ENCODE data around the gene HS6ST2. TPM values are rescaled to one million over a fixed set of nuclear protein-coding genes. Genes with fewer than 3 reads are reported as not detected.

The HS6ST2 gene
- total RNA-seq, 5 donors from 2014 or later (not counting 1 experiment from before 2014, with no cell fraction given) = not detected

- H3K27me3 Mint-ChIP-seq = peaks cover 0 to 32% of the 10 kb centered on the region in 2 donors
- H3K4me1 ChIP-seq (ENCODE audit: control insufficient read depth in 1 of 2, extremely low read depth in 1 of 2, insufficient read depth in 2 of 2, low read length in 2 of 2) = peaks cover 9 to 15% of the 10 kb centered on the region in 2 experiments
- H3K4me3 ChIP-seq (ENCODE audit: control insufficient read depth in 1 of 2, extremely low read depth in 1 of 2, low read length in 1 of 2) = no peak overlapping the region
- no peak for DNase-seq
- H3K27ac ChIP-seq (ENCODE audit: low read length) = no peak overlapping the region
- no peaks in the 10 kb centered on the region for H3K9me3 Mint-ChIP-seq
- H3K36me3 ChIP-seq (ENCODE audit: control insufficient read depth in 2 of 2, extremely low read depth in 1 of 2, insufficient read depth in 1 of 2, low read length in 1 of 2) = no peaks in the 10 kb centered on the region
- WGBS (ENCODE audit: insufficient coverage) = no CpG with 5 or more reads among the region's 3 CpGs
- POLR2A ChIA-PET = interaction anchor here in 1 of 2 donors (0.6 kb wide), 1 partner anchor 653 kb away, joined by 5 read pairs; no protein-coding TSS in a partner anchor
- no peak for ATAC-seq (replicated peaks in 1 of 4)
- no peak overlapping the region for H3K4me3 Mint-ChIP-seq
- no peak overlapping the region for H3K27ac Mint-ChIP-seq
- no peaks in the 10 kb centered on the region for H3K9me3 ChIP-seq
- no peaks in the 10 kb centered on the region for H3K36me3 Mint-ChIP-seq
- CTCF ChIA-PET = interaction anchor here (0.6 to 0.8 kb wide), 3 partner anchors 17 to 1460 kb away, joined by 3 to 5 read pairs (median 4); no protein-coding TSS in a partner anchor
- peaks cover 21 to 31% (median 22%) of the 10 kb centered on the region in 3 donors for H3K4me1 Mint-ChIP-seq
- no peaks in the 10 kb centered on the region for H3K27me3 ChIP-seq (replicated peaks in 1 of 2; ENCODE audit: control insufficient read depth in 2 of 2, extremely low read depth in 1 of 2, insufficient read depth in 2 of 2, low read length in 1 of 2)
Measured at GRCh38 chrX:132740316-132741123, 217.9 kb downstream of the HS6ST2 start.

GRCh38 chrX:132738951-132739350 lies 219.5 kb downstream of the HS6ST2 start:
- no peaks in the 10 kb centered on the region for H3K9me3 Mint-ChIP-seq
- CTCF ChIA-PET = interaction anchor here in 1 of 2 donors (0.7 kb wide), 1 partner anchor 306 kb away, joined by 5 read pairs; no protein-coding TSS in a partner anchor
- no peaks in the 10 kb centered on the region for H3K9me3 ChIP-seq
- H3K4me1 ChIP-seq (ENCODE audit: control insufficient read depth in 1 of 2, extremely low read depth in 1 of 2, insufficient read depth in 2 of 2, low read length in 2 of 2) = peaks cover 9 to 15% of the 10 kb centered on the region in 2 experiments
- no peak for DNase-seq
- no peak overlapping the region for H3K27ac Mint-ChIP-seq
- ATAC-seq (replicated peaks in 1 of 4) = no peak
- no peak overlapping the region for H3K27ac ChIP-seq (ENCODE audit: low read length)
- POLR2A ChIA-PET = no interaction called here
- no peaks in the 10 kb centered on the region for H3K27me3 ChIP-seq (replicated peaks in 1 of 2; ENCODE audit: control insufficient read depth in 2 of 2, extremely low read depth in 1 of 2, insufficient read depth in 2 of 2, low read length in 1 of 2)
- H3K36me3 Mint-ChIP-seq = no peaks in the 10 kb centered on the region
- H3K27me3 Mint-ChIP-seq = peaks cover 0 to 30% of the 10 kb centered on the region in 2 donors
- no peaks in the 10 kb centered on the region for H3K36me3 ChIP-seq (ENCODE audit: control insufficient read depth in 2 of 2, extremely low read depth in 1 of 2, insufficient read depth in 1 of 2, low read length in 1 of 2)
- no CpG with 5 or more reads among the region's 6 CpGs for WGBS (ENCODE audit: insufficient coverage)
- H3K4me1 Mint-ChIP-seq = peaks cover 21 to 31% (median 22%) of the 10 kb centered on the region in 3 donors
- no peak overlapping the region for H3K4me3 ChIP-seq (ENCODE audit: control insufficient read depth in 1 of 2, extremely low read depth in 1 of 2, low read length in 1 of 2)
- no peak overlapping the region for H3K4me3 Mint-ChIP-seq

GRCh38 chrX:132737743-132738142 lies 220.7 kb downstream of the HS6ST2 start:
- no peaks in the 10 kb centered on the region for H3K36me3 ChIP-seq (ENCODE audit: control insufficient read depth in 2 of 2, extremely low read depth in 1 of 2, insufficient read depth in 1 of 2, low read length in 1 of 2)
- no peaks in the 10 kb centered on the region for H3K27me3 ChIP-seq (replicated peaks in 1 of 2; ENCODE audit: control insufficient read depth in 2 of 2, extremely low read depth in 1 of 2, insufficient read depth in 2 of 2, low read length in 1 of 2)
- peak; percentile 34 to 78 (median 58) for ATAC-seq (replicated peaks in 1 of 4)
- Mint-ChIP-seq H3K27me3 (peaks cover 0 to 30% of the 10 kb centered on the region in 2 donors), H3K27ac (no peak overlapping the region), H3K9me3 (no peaks in the 10 kb centered on the region), H3K4me1 (peaks cover 21 to 28% (median 22%) of the 10 kb centered on the region in 3 donors), H3K4me3 (no peak overlapping the region), H3K36me3 (no peaks in the 10 kb centered on the region)
- H3K27ac ChIP-seq (ENCODE audit: low read length) = no peak overlapping the region
- no peaks in the 10 kb centered on the region for H3K9me3 ChIP-seq
- ChIA-PET CTCF (interaction anchor here in 1 of 2 donors (0.6 kb wide), 1 partner anchor 48 kb away, joined by 3 read pairs; no protein-coding TSS in a partner anchor), POLR2A (no interaction called here)
- H3K4me3 ChIP-seq (ENCODE audit: control insufficient read depth in 1 of 2, extremely low read depth in 1 of 2, low read length in 1 of 2) = no peak overlapping the region
- WGBS (ENCODE audit: insufficient coverage) = 10% methylated on average over 2 of the region's 5 CpGs
- H3K4me1 ChIP-seq (ENCODE audit: control insufficient read depth in 1 of 2, extremely low read depth in 1 of 2, insufficient read depth in 2 of 2, low read length in 2 of 2) = peaks cover 9 to 15% of the 10 kb centered on the region in 2 experiments
- peak in 27 of 35 experiments; percentile 0 to 31 (median 4) for DNase-seq

DNA sequence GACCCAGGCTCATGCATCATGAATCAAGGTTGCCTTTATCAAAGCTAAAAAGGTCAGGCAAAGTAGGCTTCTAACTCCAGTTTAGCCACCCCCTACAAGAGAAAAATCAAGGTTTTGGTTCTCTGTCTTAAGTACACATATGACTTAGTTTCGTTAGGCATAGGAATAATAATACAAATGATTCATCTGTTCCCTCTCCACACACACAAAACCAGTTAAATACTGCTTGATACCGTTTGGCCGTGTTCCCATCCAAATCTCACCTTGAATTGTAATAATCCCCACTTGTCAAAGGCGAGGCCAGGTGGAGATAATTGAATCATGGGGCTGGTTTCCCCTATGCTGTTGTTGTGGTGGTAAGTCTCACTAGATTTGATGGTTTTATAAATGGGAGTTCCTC lies 226.2 kb downstream of the HS6ST2 start:
- peaks cover 2% of the 10 kb centered on the region in 2 experiments for H3K4me1 ChIP-seq (ENCODE audit: control insufficient read depth in 1 of 2, extremely low read depth in 1 of 2, insufficient read depth in 2 of 2, low read length in 2 of 2)
- no peak overlapping the region for H3K27ac Mint-ChIP-seq
- H3K27me3 ChIP-seq (replicated peaks in 1 of 2; ENCODE audit: control insufficient read depth in 2 of 2, extremely low read depth in 1 of 2, insufficient read depth in 2 of 2, low read length in 1 of 2) = no peaks in the 10 kb centered on the region
- H3K27me3 Mint-ChIP-seq = peaks cover 0 to 27% of the 10 kb centered on the region in 2 donors
- no peaks in the 10 kb centered on the region for H3K9me3 ChIP-seq
- ATAC-seq (replicated peaks in 1 of 4) (no peak), DNase-seq (no peak)
- H3K27ac ChIP-seq (ENCODE audit: low read length) = no peak overlapping the region
- ChIA-PET CTCF (interaction anchor here in 1 of 2 donors (0.6 kb wide), 1 partner anchor 14 kb away, joined by 3 read pairs; no protein-coding TSS in a partner anchor), POLR2A (no interaction called here)
- no peak overlapping the region for H3K4me3 ChIP-seq (ENCODE audit: control insufficient read depth in 1 of 2, extremely low read depth in 1 of 2, low read length in 1 of 2)
- H3K4me1 Mint-ChIP-seq = peaks cover 3 to 8% (median 4%) of the 10 kb centered on the region in 3 donors
- H3K4me3 Mint-ChIP-seq = no peak overlapping the region
- H3K36me3 ChIP-seq (ENCODE audit: control insufficient read depth in 2 of 2, extremely low read depth in 1 of 2, insufficient read depth in 1 of 2, low read length in 1 of 2) = no peaks in the 10 kb centered on the region
- H3K9me3 Mint-ChIP-seq = no peaks in the 10 kb centered on the region
- no CpG with 5 or more reads among the region's 4 CpGs for WGBS (ENCODE audit: insufficient coverage)
- no peaks in the 10 kb centered on the region for H3K36me3 Mint-ChIP-seq

- no peaks in the 10 kb centered on the region for H3K4me1 ChIP-seq (ENCODE audit: control insufficient read depth in 1 of 2, extremely low read depth in 1 of 2, insufficient read depth in 2 of 2, low read length in 2 of 2)
- H3K36me3 Mint-ChIP-seq = no peaks in the 10 kb centered on the region
- H3K27me3 ChIP-seq (replicated peaks in 1 of 2; ENCODE audit: control insufficient read depth in 2 of 2, extremely low read depth in 1 of 2, insufficient read depth in 2 of 2, low read length in 1 of 2) = no peaks in the 10 kb centered on the region
- ChIA-PET CTCF (no interaction called here), POLR2A (no interaction called here)
- H3K27ac Mint-ChIP-seq = no peak overlapping the region
- no peak for DNase-seq
- no peak overlapping the region for H3K4me3 Mint-ChIP-seq
- H3K4me3 ChIP-seq (ENCODE audit: control insufficient read depth in 1 of 2, extremely low read depth in 1 of 2, low read length in 1 of 2) = no peak overlapping the region
- H3K27me3 Mint-ChIP-seq = peaks cover 0 to 34% of the 10 kb centered on the region in 2 donors
- no peaks in the 10 kb centered on the region for H3K9me3 ChIP-seq
- no peaks in the 10 kb centered on the region for H3K36me3 ChIP-seq (ENCODE audit: control insufficient read depth in 2 of 2, extremely low read depth in 1 of 2, insufficient read depth in 1 of 2, low read length in 1 of 2)
- no peaks in the 10 kb centered on the region for H3K4me1 Mint-ChIP-seq
- no CpG with 5 or more reads among the region's 1 CpG for WGBS (ENCODE audit: insufficient coverage)
- no peaks in the 10 kb centered on the region for H3K9me3 Mint-ChIP-seq
- no peak for ATAC-seq (replicated peaks in 1 of 4)
- no peak overlapping the region for H3K27ac ChIP-seq (ENCODE audit: low read length)
Measured at GRCh38 chrX:132730726-132731125, 227.7 kb downstream of the HS6ST2 start.

DNA sequence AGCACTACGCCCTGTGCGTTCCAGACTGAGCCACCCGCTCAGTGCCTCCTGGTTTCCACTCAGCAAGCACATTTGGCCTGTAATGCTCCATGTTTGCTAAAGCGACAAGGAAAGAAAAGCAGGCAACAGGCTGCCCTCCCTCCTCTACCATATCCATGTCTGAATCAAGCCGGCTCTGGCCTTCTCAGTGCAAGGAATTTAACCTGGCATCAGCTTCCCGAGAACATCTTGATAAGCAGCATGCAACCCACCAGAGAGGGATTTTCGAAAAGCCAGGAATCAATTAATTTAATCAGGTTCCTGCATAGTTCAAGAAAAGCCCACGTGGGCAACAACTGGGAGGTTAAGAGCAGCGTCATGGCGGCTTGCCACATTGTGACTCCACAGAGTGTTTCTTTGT lies 228.2 kb downstream of the HS6ST2 start:
- CTCF ChIA-PET = no interaction called here
- POLR2A ChIA-PET = no interaction called here
- 100% methylated on average over 3 of the region's 10 CpGs for WGBS (ENCODE audit: insufficient coverage)
- Mint-ChIP-seq H3K36me3 (no peaks in the 10 kb centered on the region), H3K4me3 (no peak overlapping the region), H3K27me3 (peaks cover 0 to 34% of the 10 kb centered on the region in 2 donors), H3K27ac (no peak overlapping the region), H3K9me3 (no peaks in the 10 kb centered on the region), H3K4me1 (no peaks in the 10 kb centered on the region)
- Histone ChIP-seq H3K27me3 (replicated peaks in 1 of 2; ENCODE audit: control insufficient read depth in 2 of 2, extremely low read depth in 1 of 2, insufficient read depth in 2 of 2, low read length in 1 of 2) (no peaks in the 10 kb centered on the region), H3K4me1 (ENCODE audit: control insufficient read depth in 1 of 2, extremely low read depth in 1 of 2, insufficient read depth in 2 of 2, low read length in 2 of 2) (no peaks in the 10 kb centered on the region), H3K9me3 (no peaks in the 10 kb centered on the region), H3K36me3 (ENCODE audit: control insufficient read depth in 2 of 2, extremely low read depth in 1 of 2, insufficient read depth in 1 of 2, low read length in 1 of 2) (no peaks in the 10 kb centered on the region), H3K4me3 (ENCODE audit: control insufficient read depth in 1 of 2, extremely low read depth in 1 of 2, low read length in 1 of 2) (no peak overlapping the region), H3K27ac (ENCODE audit: low read length) (no peak overlapping the region)
- ATAC-seq (replicated peaks in 1 of 4) = no peak
- no peak for DNase-seq
